HCT116 (cell line): ENCODE data around the gene SRA1. TPM values are rescaled to one million over a fixed set of nuclear protein-coding genes. Genes with fewer than 3 reads are reported as not detected.

Source experiments
- ATAC-seq: fragments of 200-7000 bp; cut with Tn5 transposase; 2 replicates; pipeline ENCODE4 v1.9.1; 2020; ENCODE audit warnings: mild to moderate bottlenecking, moderate library complexity
- BruUV-seq: library from RNA; stranded (reverse); fragments of 400-500 nt; replicated peaks from 2 replicates; lab custom pipeline; 2021; lab: Mats Ljungman, UMichigan
- CTCF ChIA-PET: fragments of 300-600 bp; sonication (Branson Sonifier 250); formaldehyde crosslinking; loops from one replicate; lab custom pipeline; 2021; ENCODE audit warnings: antibody characterized with exemption; lab: Charles Lee
- POLR2A ChIA-PET: fragments of 300-600, 350-600 bp; sonication (Branson Sonifier 250); formaldehyde crosslinking; loops from one replicate; lab custom pipeline; 2021; ENCODE audit warnings: antibody characterized with exemption; lab: Charles Lee
- RAD21 ChIA-PET, 2 experiments: fragments of 300-600 bp; sonication (Branson Sonifier 250); formaldehyde crosslinking; loops; one replicate each; lab custom pipeline; 2023; ENCODE audit warnings: low total read pairs in 2 of 2; ENCODE audit not compliant: uncharacterized antibody in 2 of 2, unreplicated experiment in 2 of 2, low non-redundant PET in 1 of 2; lab: Charles Lee
- DNase-seq: peaks from one replicate; pipeline ENCODE4 v3.0.0-alpha.2; 2010; ENCODE audit warnings: low read depth, low spot score
- H2AFZ ChIP-seq: fragments of 200-600 bp; shearing (Covaris generic), sonication (generic); 2 replicates; pipeline ENCODE4 v1.6.1; 2017; ENCODE audit warnings: low read depth, mixed run types, mixed read lengths, antibody characterized with exemption, low read length; ENCODE audit not compliant: poor library complexity, severe bottlenecking
- H3K27ac ChIP-seq: 2 replicates; pipeline ENCODE4 v1.5.1; 2012; ENCODE audit warnings: low read depth, low read length
- H3K27me3 ChIP-seq: fragments of 200-600 bp; sonication (generic); 2 replicates; pipeline ENCODE4 v1.6.1; 2016; ENCODE audit warnings: mixed run types, low read length, mixed read lengths; ENCODE audit not compliant: insufficient read depth
- H3K36me3 ChIP-seq, 2 experiments: fragments of 200-500 bp in 1 of 2; fragments of 200-600 bp in 1 of 2; sonication (Bioruptor generic) in 1 of 2; sonication (generic) in 1 of 2; 2 replicates each; pipeline versions ENCODE4 v1.5.1 to v1.6.1; 2014 to 2016; ENCODE audit warnings: low read length in 2 of 2, inconsistent platforms in 1 of 2, mixed read lengths in 1 of 2, mixed run types in 1 of 2; ENCODE audit not compliant: insufficient read depth in 2 of 2, control insufficient read depth in 1 of 2
- H3K4me1 ChIP-seq, 2 experiments: fragments of 200-600 bp in 1 of 2; sonication (generic) in 1 of 2; 2 replicates each; pipeline versions ENCODE4 v1.5.1 to v1.6.1; 2012 to 2017; ENCODE audit warnings: low read length in 2 of 2, inconsistent platforms in 1 of 2, mild to moderate bottlenecking in 1 of 2, mixed read lengths in 1 of 2, mixed run types in 1 of 2, moderate library complexity in 1 of 2; ENCODE audit not compliant: insufficient read depth in 2 of 2, control insufficient read depth in 1 of 2
- H3K4me2 ChIP-seq: fragments of 200-600 bp; sonication (generic); 2 replicates; pipeline ENCODE4 v1.6.1; 2017; ENCODE audit warnings: mixed run types, low read length, mixed read lengths
- H3K4me3 ChIP-seq, 2 experiments: fragments of 200-600 bp in 1 of 2; sonication (generic) in 1 of 2; replicated peaks in 1 of 2; 2 replicates each; pipeline ENCODE4 v1.5.1; 2011 to 2016; ENCODE audit warnings: low read length in 2 of 2, control low read depth in 1 of 2, low read depth in 1 of 2, mild to moderate bottlenecking in 1 of 2, mixed read lengths in 1 of 2, mixed run types in 1 of 2
- H3K79me2 ChIP-seq: fragments of 200-600 bp; sonication (generic); 2 replicates; pipeline ENCODE4 v1.6.1; 2017; ENCODE audit warnings: mild to moderate bottlenecking, mixed run types, low read length, moderate library complexity, mixed read lengths; ENCODE audit not compliant: insufficient read depth
- H3K9ac ChIP-seq: fragments of 200-600 bp; sonication (generic); 2 replicates; pipeline ENCODE4 v1.6.1; 2016; ENCODE audit warnings: low read length, mixed read lengths
- H3K9me2 ChIP-seq: fragments of 200-600 bp; sonication (generic), shearing (Covaris generic); 2 replicates; pipeline ENCODE4 v1.6.1; 2017; ENCODE audit warnings: mixed run types, mild to moderate bottlenecking, moderate library complexity; ENCODE audit not compliant: insufficient read depth
- H3K9me3 ChIP-seq, 2 experiments: fragments of 200-500 bp in 1 of 2; fragments of 200-600 bp in 1 of 2; sonication (Bioruptor generic) in 1 of 2; sonication (generic) in 1 of 2; 2 replicates each; pipeline ENCODE4 v1.6.1; 2014 to 2017; ENCODE audit warnings: low read length in 2 of 2, mixed read lengths in 2 of 2, inconsistent platforms in 1 of 2, low read depth in 1 of 2, mild to moderate bottlenecking in 1 of 2, mixed run types in 1 of 2, moderate library complexity in 1 of 2; ENCODE audit not compliant: control insufficient read depth in 1 of 2, insufficient read depth in 1 of 2
- H4K20me1 ChIP-seq: fragments of 200-600 bp; sonication (generic), shearing (Covaris generic); 2 replicates; pipeline ENCODE4 v1.6.1; 2017; ENCODE audit warnings: mixed run types, mild to moderate bottlenecking, moderate library complexity; ENCODE audit not compliant: insufficient read depth
- CEBPB ChIP-seq: IDR thresholded peaks from 2 replicates; pipeline ENCODE4 v1.6.1; 2012; ENCODE audit warnings: low read depth
- ELF1 ChIP-seq: IDR thresholded peaks from 2 replicates; pipeline ENCODE4 v1.6.1; 2012; ENCODE audit warnings: low read depth, borderline replicate concordance
- REST ChIP-seq: IDR thresholded peaks from 2 replicates; pipeline ENCODE4 v1.6.1; 2012; ENCODE audit warnings: low read depth
- SRF ChIP-seq: IDR thresholded peaks from 2 replicates; pipeline ENCODE4 v1.6.1; 2012; ENCODE audit warnings: low read depth
- intact Hi-C: fragments of 100-400 bp; cut with micrococcal nuclease; formaldehyde crosslinking; loops from 2 replicates; pipeline ENCODE4 v1.10.0; 2022
- total RNA-seq: library from RNA; stranded (reverse); gene quantifications from one replicate; pipeline ENCODE4 v1.2.1, GENCODE V29; 2021; ENCODE audit not compliant: unreplicated experiment
- TF ChIP-seq, protein P1 (sequence below): IDR thresholded peaks from 2 replicates; pipeline ENCODE4 v1.6.1; 2012
- TF ChIP-seq, protein P2 (sequence below): IDR thresholded peaks from 2 replicates; pipeline ENCODE4 v1.6.1; 2011; ENCODE audit warnings: mild to moderate bottlenecking, low read length, moderate library complexity; ENCODE audit not compliant: insufficient replicate concordance; ENCODE audit errors: extremely low read depth

Gene SRA1
- total RNA-seq, 1 experiment from 2014 or later: 41.7 TPM

DNA sequence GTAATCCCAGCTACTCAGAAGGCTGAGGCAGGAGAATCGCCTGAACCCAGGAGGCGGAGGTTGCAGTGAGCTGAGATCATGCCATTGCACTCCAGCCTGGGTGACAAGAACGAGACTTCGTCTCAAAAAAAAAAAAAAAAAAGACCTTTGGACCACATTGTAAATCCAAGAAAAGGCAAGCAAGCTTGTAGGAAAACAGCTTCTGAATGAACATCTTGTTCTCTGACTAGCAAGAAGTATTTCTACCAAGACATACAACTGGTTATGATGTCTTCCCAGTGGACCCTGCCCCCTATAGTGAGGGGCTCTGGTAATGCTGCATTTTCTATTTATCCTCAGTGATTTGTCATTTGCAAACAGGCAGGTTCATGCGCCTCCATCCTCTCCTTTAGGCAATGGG lies 14.3 kb downstream of the SRA1 start:
- Histone ChIP-seq H3K27me3 (no peaks in the 10 kb centered on the region), H4K20me1 (no peaks in the 10 kb centered on the region), H3K4me2 (no peak overlapping the region), H3K79me2 (no peaks in the 10 kb centered on the region), H2AFZ (no peak overlapping the region), H3K27ac (no peak overlapping the region), H3K36me3 (peaks cover 16 to 21% of the 10 kb centered on the region in 2 experiments; a peak in 3 of 4 replicates), H3K4me1 (peaks cover 2 to 18% of the 10 kb centered on the region in 2 experiments; a peak in 3 of 4 replicates), H3K4me3 (no peak overlapping the region), H3K9me3 (no peaks in the 10 kb centered on the region), H3K9me2 (no peaks in the 10 kb centered on the region), H3K9ac (no peak overlapping the region)
- ChIA-PET POLR2A (no interaction called here), CTCF (no interaction called here), RAD21 (no interaction called here)
- DNase-seq (no peak), ATAC-seq (no peak)
- no TSS peak for BruUV-seq
- TF ChIP-seq, protein P1, sequence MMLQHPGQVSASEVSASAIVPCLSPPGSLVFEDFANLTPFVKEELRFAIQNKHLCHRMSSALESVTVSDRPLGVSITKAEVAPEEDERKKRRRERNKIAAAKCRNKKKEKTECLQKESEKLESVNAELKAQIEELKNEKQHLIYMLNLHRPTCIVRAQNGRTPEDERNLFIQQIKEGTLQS: no peak
- no peak for TF ChIP-seq CEBPB
- no peak for TF ChIP-seq ELF1
- no peak for TF ChIP-seq SRF
- TF ChIP-seq REST: no peak
- TF ChIP-seq, protein P2, sequence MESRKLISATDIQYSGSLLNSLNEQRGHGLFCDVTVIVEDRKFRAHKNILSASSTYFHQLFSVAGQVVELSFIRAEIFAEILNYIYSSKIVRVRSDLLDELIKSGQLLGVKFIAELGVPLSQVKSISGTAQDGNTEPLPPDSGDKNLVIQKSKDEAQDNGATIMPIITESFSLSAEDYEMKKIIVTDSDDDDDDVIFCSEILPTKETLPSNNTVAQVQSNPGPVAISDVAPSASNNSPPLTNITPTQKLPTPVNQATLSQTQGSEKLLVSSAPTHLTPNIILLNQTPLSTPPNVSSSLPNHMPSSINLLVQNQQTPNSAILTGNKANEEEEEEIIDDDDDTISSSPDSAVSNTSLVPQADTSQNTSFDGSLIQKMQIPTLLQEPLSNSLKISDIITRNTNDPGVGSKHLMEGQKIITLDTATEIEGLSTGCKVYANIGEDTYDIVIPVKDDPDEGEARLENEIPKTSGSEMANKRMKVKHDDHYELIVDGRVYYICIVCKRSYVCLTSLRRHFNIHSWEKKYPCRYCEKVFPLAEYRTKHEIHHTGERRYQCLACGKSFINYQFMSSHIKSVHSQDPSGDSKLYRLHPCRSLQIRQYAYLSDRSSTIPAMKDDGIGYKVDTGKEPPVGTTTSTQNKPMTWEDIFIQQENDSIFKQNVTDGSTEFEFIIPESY: no peak
- intact Hi-C loops: no loop called here
